ENCODE results near the gene ATP6V0A1. TPM values are rescaled to one million over a fixed set of nuclear protein-coding genes. Genes with fewer than 3 reads are reported as not detected.
A peak's percentile ranks its signal among the peaks of the same experiment; 100 is the strongest.

The ATP6V0A1 gene
- total and polyA plus RNA-seq, 10 donors = 23.0 to 140 (median 110) TPM

- Histone ChIP-seq H3K36me3 (peaks cover 0 to 75% (median 58%) of the 10 kb centered on the region in 6 donors), H3K4me1 (peaks cover 34 to 83% (median 65%) of the 10 kb centered on the region in 6 donors), H3K27ac (peak within 1 kb of the TSS; percentile 90 to 98 (median 96)), H3K9me3 (no peaks in the 10 kb centered on the region), H3K27me3 (replicated peaks in 1 of 7) (no peaks in the 10 kb centered on the region), H3K4me3 (peak within 1 kb of the TSS; percentile 69 to 98 (median 89))
- TF ChIP-seq POLR2A (IDR thresholded peaks at IDR 0.05) = peak in 1 of 3 donors; percentile 24
- peak; percentile 90 to 96 (median 92) for TF ChIP-seq POLR2AphosphoS5 (IDR thresholded peaks at IDR 0.05)
- TF ChIP-seq CTCF (IDR thresholded peaks at IDR 0.05 in 8 of 11, conservative IDR thresholded peaks at IDR 0.05 in 3 of 11) = peak in 1 of 11 experiments; percentile 20
- intact Hi-C loops (cut with DNase I; ENCODE audit: low total_unique reads) = no loop called here
- DNase-seq = peak; percentile 98
- 0 to 1% (median 0%) methylated on average over 38 to 72 of the region's 72 CpGs for WGBS, 5 donors
Measured at GRCh38 chr17:42566883-42567573, 108.3 kb downstream of the ATP6V0A1 start, which contains the start of gene MLX. MLX (plus strand) TSS chr17:42567100; CDS start chr17:42567125, 25 bp downstream.

GRCh38 chr17:42568341-42569111 lies 109.8 kb downstream of the ATP6V0A1 start:
- intact Hi-C loops (cut with DNase I; ENCODE audit: low total_unique reads) = no loop called here
- Histone ChIP-seq H3K4me1 (peaks cover 23 to 84% (median 53%) of the 10 kb centered on the region in 6 donors), H3K27ac (peak overlapping the region in 6 of 8 donors; percentile 90 to 98 (median 96)), H3K9me3 (no peaks in the 10 kb centered on the region), H3K27me3 (replicated peaks in 1 of 7) (no peaks in the 10 kb centered on the region), H3K36me3 (peaks cover 0 to 86% (median 73%) of the 10 kb centered on the region in 6 donors), H3K4me3 (peak overlapping the region in 4 of 8 donors; percentile 85 to 92 (median 90))
- TF ChIP-seq POLR2AphosphoS5 (IDR thresholded peaks at IDR 0.05) = no peak
- TF ChIP-seq POLR2A (IDR thresholded peaks at IDR 0.05) = no peak
- TF ChIP-seq CTCF (IDR thresholded peaks at IDR 0.05 in 8 of 11, conservative IDR thresholded peaks at IDR 0.05 in 3 of 11) = no peak
- 81 to 93% (median 86%) methylated on average over 11 to 14 of the region's 14 CpGs for WGBS, 5 donors
- no peak for DNase-seq

- Histone ChIP-seq H3K4me3 (no peak overlapping the region), H3K4me1 (peaks cover 10 to 73% (median 32%) of the 10 kb centered on the region in 6 donors), H3K27ac (no peak overlapping the region), H3K27me3 (replicated peaks in 1 of 7) (no peaks in the 10 kb centered on the region), H3K36me3 (peaks cover 0 to 85% (median 65%) of the 10 kb centered on the region in 6 donors), H3K9me3 (no peaks in the 10 kb centered on the region)
- 81 to 91% (median 87%) methylated on average over 12 of the region's 12 CpGs for WGBS, 5 donors
- DNase-seq = no peak
- TF ChIP-seq CTCF (IDR thresholded peaks at IDR 0.05 in 8 of 11, conservative IDR thresholded peaks at IDR 0.05 in 3 of 11) (no peak), POLR2AphosphoS5 (IDR thresholded peaks at IDR 0.05) (no peak), POLR2A (IDR thresholded peaks at IDR 0.05) (no peak)
- intact Hi-C loops (cut with DNase I; ENCODE audit: low total_unique reads) = no loop called here
Measured at GRCh38 chr17:42571435-42572225, 113.0 kb downstream of the ATP6V0A1 start.

Small RNA genes lying within 50 kb of the gene (microRNA-seq; reads per million reads assigned to microRNA genes)
- 6.2 to 10.5 (median 9.8) reads per million in 3 donors for gene MIR5010
- gene MIR548AT = 0 to 1.1 (median 0.36) reads per million in 3 donors

Small RNA genes lying within 50 kb of the gene (small RNA-seq; reads per million reads assigned to genes)
- gene MIR548AT (0 to 0.14 (median 0) reads per million in 4 donors), gene RNU7-97P (0 reads per million in 4 donors)

Other genes with a start within 250 kb of the ATP6V0A1 start
- 100 to 1,000 TPM in 5 of 7 donors, 10 to 100 TPM in 2; 90.2 to 171 (median 103) TPM for gene STAT5B, start 182.5 kb upstream of the ATP6V0A1 start, total RNA-seq
- gene STAT5B, start 182.5 kb upstream of the ATP6V0A1 start, polyA plus RNA-seq = 10 to 100 TPM; 26.4 to 34.7 (median 26.4) TPM
- 100 to 1,000 TPM in 1 of 7 donors, 10 to 100 TPM in 6; 63.7 to 131 (median 76.5) TPM for gene STAT5A, start 170.4 kb upstream of the ATP6V0A1 start, total RNA-seq
- 10 to 100 TPM; 22.7 to 42.3 (median 28.4) TPM for gene STAT5A, start 170.4 kb upstream of the ATP6V0A1 start, polyA plus RNA-seq
- 100 to 1,000 TPM; 229 to 326 (median 266) TPM for gene STAT3, start 70.4 kb upstream of the ATP6V0A1 start, total RNA-seq
- 10 to 100 TPM; 18.3 to 49.8 (median 24.1) TPM for gene STAT3, start 70.4 kb upstream of the ATP6V0A1 start, polyA plus RNA-seq
- gene CAVIN1, start 35.6 kb upstream of the ATP6V0A1 start, total RNA-seq = 100 to 1,000 TPM; 129 to 224 (median 150) TPM
- gene CAVIN1, start 35.6 kb upstream of the ATP6V0A1 start, polyA plus RNA-seq = 100 to 1,000 TPM in 1 of 3 donors, 10 to 100 TPM in 2; 25.3 to 129 (median 34.7) TPM
- gene NAGLU, start 77.4 kb downstream of the ATP6V0A1 start, total RNA-seq = 10 to 100 TPM; 32.5 to 61.0 (median 48.9) TPM
- gene NAGLU, start 77.4 kb downstream of the ATP6V0A1 start, polyA plus RNA-seq = 10 to 100 TPM; 27.3 to 55.2 (median 49.8) TPM
- 1 to 10 TPM in 2 of 7 donors, under 1 TPM in 5; 0.54 to 1.6 (median 0.79) TPM for gene HSD17B1, start 94.0 kb downstream of the ATP6V0A1 start, total RNA-seq
- gene HSD17B1, start 94.0 kb downstream of the ATP6V0A1 start, polyA plus RNA-seq = 1 to 10 TPM; 2.9 to 5.5 (median 3.5) TPM
- 10 to 100 TPM; 32.5 to 68.6 (median 66.5) TPM for gene COASY, start 103.3 kb downstream of the ATP6V0A1 start, total RNA-seq
- gene COASY, start 103.3 kb downstream of the ATP6V0A1 start, polyA plus RNA-seq = 100 to 1,000 TPM in 1 of 3 donors, 10 to 100 TPM in 2; 50.0 to 104 (median 80.6) TPM
- 10 to 100 TPM; 43.0 to 64.4 (median 55.8) TPM for gene MLX, start 108.2 kb downstream of the ATP6V0A1 start, total RNA-seq
- 10 to 100 TPM; 33.0 to 39.1 (median 33.2) TPM for gene MLX, start 108.2 kb downstream of the ATP6V0A1 start, polyA plus RNA-seq
- gene PSMC3IP, start 118.9 kb downstream of the ATP6V0A1 start, total RNA-seq = 1 to 10 TPM; 1.9 to 5.6 (median 3.4) TPM
- 1 to 10 TPM; 3.6 to 4.3 (median 4.0) TPM for gene PSMC3IP, start 118.9 kb downstream of the ATP6V0A1 start, polyA plus RNA-seq
- gene RETREG3, start 150.5 kb downstream of the ATP6V0A1 start, total RNA-seq = 10 to 100 TPM; 65.8 to 87.5 (median 80.5) TPM
- gene RETREG3, start 150.5 kb downstream of the ATP6V0A1 start, polyA plus RNA-seq = 10 to 100 TPM; 20.3 to 30.9 (median 30.3) TPM
- 10 to 100 TPM; 20.4 to 33.8 (median 26.3) TPM for gene TUBG1, start 150.8 kb downstream of the ATP6V0A1 start, total RNA-seq
- gene TUBG1, start 150.8 kb downstream of the ATP6V0A1 start, polyA plus RNA-seq = 10 to 100 TPM in 2 of 3 donors, 1 to 10 TPM in 1; 9.5 to 19.4 (median 16.9) TPM
- 10 to 100 TPM; 13.8 to 24.9 (median 16.6) TPM for gene TUBG2, start 200.4 kb downstream of the ATP6V0A1 start, total RNA-seq
- gene TUBG2, start 200.4 kb downstream of the ATP6V0A1 start, polyA plus RNA-seq = 10 to 100 TPM in 1 of 3 donors, 1 to 10 TPM in 2; 4.9 to 12.5 (median 8.4) TPM
- 10 to 100 TPM; 10.8 to 19.5 (median 14.6) TPM for gene PLEKHH3, start 218.1 kb downstream of the ATP6V0A1 start, total RNA-seq
- gene PLEKHH3, start 218.1 kb downstream of the ATP6V0A1 start, polyA plus RNA-seq = 10 to 100 TPM in 2 of 3 donors, 1 to 10 TPM in 1; 9.4 to 16.0 (median 13.1) TPM
- gene CCR10, start 223.0 kb downstream of the ATP6V0A1 start, total RNA-seq = 1 to 10 TPM in 5 of 7 donors, under 1 TPM in 2; 0.51 to 4.7 (median 2.0) TPM
- gene CCR10, start 223.0 kb downstream of the ATP6V0A1 start, polyA plus RNA-seq = 1 to 10 TPM in 1 of 3 donors, under 1 TPM in 2; 0.71 to 1.1 (median 0.76) TPM
- 10 to 100 TPM in 3 of 7 donors, 1 to 10 TPM in 4; 3.9 to 11.2 (median 7.5) TPM for gene CNTNAP1, start 223.7 kb downstream of the ATP6V0A1 start, total RNA-seq
- 1 to 10 TPM; 1.1 to 3.1 (median 1.6) TPM for gene CNTNAP1, start 223.7 kb downstream of the ATP6V0A1 start, polyA plus RNA-seq

All from spleen (tissue), 11 donors.